ENCODE results near the gene C19orf25.
A peak's percentile ranks its signal among the peaks of the same experiment; 100 is the strongest.

- TF ChIP-seq CTCF (IDR thresholded peaks at IDR 0.05) = peak; percentile 88 to 99 (median 96)
- TF ChIP-seq POLR2A (IDR thresholded peaks at IDR 0.05) = peak; percentile 86
Measured at GRCh38 chr19:1438035-1438932, 40.7 kb downstream of the C19orf25 start, which contains the start of gene RPS15.

Data from right lobe of liver (tissue), 4 donors.